HG02938 (cell line): ENCODE data around the gene ARL13A.
"Not testable (repeated sequence)": the region's sequence is repeated elsewhere in the genome, so short reads cannot be mapped to it uniquely, and the experiment has no call there.

ENCODE experiments used
- ATAC-seq: cut with Tn5 transposase; IDR thresholded peaks from one replicate; pipeline ENCODE4 v1.9.1; 2021; ENCODE audit warnings: mild to moderate bottlenecking, moderate library complexity; ENCODE audit not compliant: unreplicated experiment

ARL13A gene

GRCh38 chrX:100984818-100985217 lies 15.3 kb downstream of the ARL13A start:
- no peak for ATAC-seq

- ATAC-seq, result no peak
These were observed 20.6 kb downstream of the ARL13A start for GRCh38 chrX:100990139-100990538.

GRCh38 chrX:100994352-100995281 lies 25.1 kb downstream of the ARL13A start:
- ATAC-seq, result peak; percentile 96

- ATAC-seq, result no peak
These were observed 26.0 kb downstream of the ARL13A start for GRCh38 chrX:100995469-100995868.

- ATAC-seq, result no peak
These were observed 29.9 kb downstream of the ARL13A start for GRCh38 chrX:100999451-100999850.

- ATAC-seq, result no peak
These were observed 39.6 kb downstream of the ARL13A start for GRCh38 chrX:101009090-101009489.

GRCh38 chrX:101012031-101012430 lies 42.5 kb downstream of the ARL13A start:
- ATAC-seq, result not testable (repeated sequence)

- no peak for ATAC-seq
These were observed 52.5 kb downstream of the ARL13A start for GRCh38 chrX:101022020-101022419.

GRCh38 chrX:101025126-101025525 lies 55.6 kb downstream of the ARL13A start:
- ATAC-seq, result no peak

- ATAC-seq, result no peak
These were observed 59.1 kb downstream of the ARL13A start for GRCh38 chrX:101028562-101028961.

GRCh38 chrX:101029665-101030064 lies 60.2 kb downstream of the ARL13A start:
- no peak for ATAC-seq

GRCh38 chrX:101037231-101037630 lies 67.7 kb downstream of the ARL13A start:
- no peak for ATAC-seq

- ATAC-seq, result no peak
These were observed 70.7 kb downstream of the ARL13A start for GRCh38 chrX:101040197-101040596.
